ENCODE results near the gene WBP11. TPM values are rescaled to one million over a fixed set of nuclear protein-coding genes. Genes with fewer than 3 reads are reported as not detected.

The WBP11 gene
- total and polyA plus RNA-seq, 2 of the 13 experiments (the other 11 are each of a cell fraction or from before 2014, with no cell fraction given) = 7.6 to 31.0 TPM

GRCh38 chr12:14775636-14775980 lies 27.7 kb downstream of the WBP11 start:
- ChIA-PET POLR2A (interaction anchor here (3.7 kb wide), 1 partner anchor 28 kb away, joined by 20 read pairs; the partner anchor contains the start of genes C12orf60 and WBP11), CTCF (ENCODE audit: low intra/inter-chr PET ratio, low total read pairs) (interaction anchor here (0.8 kb wide), 1 partner anchor 52 kb away, joined by 3 read pairs; no protein-coding TSS in a partner anchor)
- no peak for ATAC-seq
- H3K4me3 ChIP-seq (replicated peaks in 1 of 3; ENCODE audit: insufficient read depth in 1 of 3, low read depth in 2 of 3, low read length in 3 of 3) = peak overlapping the region; percentile 62 to 79 (median 65); a peak in 5 of 6 replicates
- no peaks in the 10 kb centered on the region for H4K20me1 ChIP-seq (ENCODE audit: insufficient read depth, low read length)
- DNase-seq (ENCODE audit: low spot score) = no peak
- intact Hi-C loops (cut with micrococcal nuclease; ENCODE audit: unreplicated experiment) = loop anchor here (10.0 kb wide), 1 partner anchor 1109 kb away; the partner anchor contains the start of gene STRAP
- in situ Hi-C loops (cut with HindIII; ENCODE audit: extremely low pct_ligation_motif_present, low pct_unique_long_range_greater_than_20kb) = no loop called here
- peak overlapping the region; percentile 66 for H3K4me2 ChIP-seq (ENCODE audit: low read depth, low read length)
- peaks cover 41% of the 10 kb centered on the region for H3K4me1 ChIP-seq (ENCODE audit: insufficient read depth, low read length)
- H3K9ac ChIP-seq (ENCODE audit: insufficient read depth, low read depth, low read length) = peak overlapping the region; percentile 71
- no TSS peak for BruUV-seq (replicated peaks)
- H3K79me2 ChIP-seq (ENCODE audit: insufficient read depth, low read length) = peaks cover 10% of the 10 kb centered on the region
- H3K36me3 ChIP-seq (replicated peaks in 1 of 2; ENCODE audit: control insufficient read depth in 1 of 2, insufficient read depth in 2 of 2, low read length in 2 of 2) = no peaks in the 10 kb centered on the region
- peak overlapping the region; percentile 78 for H3K27ac ChIP-seq (ENCODE audit: extremely low read length, insufficient read depth, low read length)
- 0 out of 2 replicates have a peak, but pooled peaks have one; percentile 34 for TF ChIP-seq YEATS4 (CRISPR knock-in tag; IDR thresholded peaks at IDR 0.05; ENCODE audit: borderline replicate concordance)
- no peak for TF ChIP-seq ZNF160 (CRISPR knock-in tag; IDR thresholded peaks at IDR 0.05)
- no peaks in the 10 kb centered on the region; a peak in 1 of 5 replicates for H3K27me3 ChIP-seq (ENCODE audit: control insufficient read depth in 1 of 2, insufficient read depth in 2 of 2, low read length in 2 of 2)
- H3K9me3 ChIP-seq (ENCODE audit: low read length) = no peaks in the 10 kb centered on the region
- WGBS (ENCODE audit: low lambda C conversion rate) = 5% methylated on average over 1 of the region's 1 CpG
- H2AFZ ChIP-seq (ENCODE audit: low read length) = no peak overlapping the region
- FAIRE-seq = no peak

- intact Hi-C loops (cut with micrococcal nuclease; ENCODE audit: unreplicated experiment) = loop anchor here (10.0 kb wide), 1 partner anchor 1110 kb away; the partner anchor contains the start of gene STRAP
- H3K9me3 ChIP-seq (ENCODE audit: low read length) = no peaks in the 10 kb centered on the region
- peak overlapping the region; percentile 66 for H3K4me2 ChIP-seq (ENCODE audit: low read depth, low read length)
- WGBS (ENCODE audit: low lambda C conversion rate) = 50% methylated on average over 26 of the region's 34 CpGs
- peak overlapping the region; percentile 62 to 79 (median 65) for H3K4me3 ChIP-seq (replicated peaks in 1 of 3; ENCODE audit: insufficient read depth in 1 of 3, low read depth in 2 of 3, low read length in 3 of 3)
- H3K36me3 ChIP-seq (replicated peaks in 1 of 2; ENCODE audit: control insufficient read depth in 1 of 2, insufficient read depth in 2 of 2, low read length in 2 of 2) = no peaks in the 10 kb centered on the region
- H2AFZ ChIP-seq (ENCODE audit: low read length) = peak overlapping the region; percentile 21
- POLR2A ChIA-PET = interaction anchor here (3.7 kb wide), 1 partner anchor 29 kb away, joined by 20 read pairs; the partner anchor contains the start of genes C12orf60 and WBP11
- CTCF ChIA-PET (ENCODE audit: low intra/inter-chr PET ratio, low total read pairs) = interaction anchor here (0.8 kb wide), 1 partner anchor 51 kb away, joined by 3 read pairs; no protein-coding TSS in a partner anchor
- FAIRE-seq = no peak
- peak; percentile 8; the same call in 2 of the 3 replicates for ATAC-seq
- no peaks in the 10 kb centered on the region for H4K20me1 ChIP-seq (ENCODE audit: insufficient read depth, low read length)
- H3K9ac ChIP-seq (ENCODE audit: insufficient read depth, low read depth, low read length) = peak overlapping the region; percentile 71
- no TSS peak for BruUV-seq (replicated peaks)
- H3K79me2 ChIP-seq (ENCODE audit: insufficient read depth, low read length) = peaks cover 14% of the 10 kb centered on the region
- in situ Hi-C loops (cut with HindIII; ENCODE audit: extremely low pct_ligation_motif_present, low pct_unique_long_range_greater_than_20kb) = no loop called here
- H3K4me1 ChIP-seq (ENCODE audit: insufficient read depth, low read length) = peaks cover 36% of the 10 kb centered on the region
- DNase-seq (ENCODE audit: low spot score) = no peak
- H3K27ac ChIP-seq (ENCODE audit: extremely low read length, insufficient read depth, low read length) = peak overlapping the region; percentile 78
- H3K27me3 ChIP-seq (ENCODE audit: control insufficient read depth in 1 of 2, insufficient read depth in 2 of 2, low read length in 2 of 2) = no peaks in the 10 kb centered on the region; a peak in 1 of 5 replicates
- TF ChIP-seq ZNF160 (CRISPR knock-in tag; IDR thresholded peaks at IDR 0.05) = no peak
- TF ChIP-seq ZBTB7B (CRISPR knock-in tag; IDR thresholded peaks at IDR 0.05) = no peak
- 0 out of 2 replicates have a peak, but pooled peaks have one; percentile 13 for TF ChIP-seq RXRB (CRISPR knock-in tag; IDR thresholded peaks at IDR 0.05; ENCODE audit: borderline replicate concordance)
- peak; percentile 69 for TF ChIP-seq CEBPG (CRISPR knock-in tag; IDR thresholded peaks at IDR 0.05)
- TF ChIP-seq SNAPC5 (CRISPR knock-in tag; IDR thresholded peaks at IDR 0.05; ENCODE audit: borderline replicate concordance) = no peak
- no peak for TF ChIP-seq ZNF790 (CRISPR knock-in tag; IDR thresholded peaks at IDR 0.05; ENCODE audit: borderline replicate concordance)
- TF ChIP-seq ZNF138 (CRISPR knock-in tag; IDR thresholded peaks at IDR 0.05; ENCODE audit: low read depth) = no peak
- no peak for TF ChIP-seq MAFG (CRISPR knock-in tag; IDR thresholded peaks at IDR 0.05)
- TF ChIP-seq ZBTB20 (CRISPR knock-in tag; IDR thresholded peaks at IDR 0.05; ENCODE audit: borderline replicate concordance, low read depth) = no peak
- TF ChIP-seq MLLT10 (CRISPR knock-in tag; IDR thresholded peaks at IDR 0.05) = no peak
- TF ChIP-seq PITX1 (CRISPR knock-in tag; IDR thresholded peaks at IDR 0.05) = no peak
- 0 out of 2 replicates have a peak, but pooled peaks have one; percentile 33 for TF ChIP-seq AFF4 (CRISPR knock-in tag; IDR thresholded peaks at IDR 0.05)
These were observed 28.2 kb downstream of the WBP11 start for GRCh38 chr12:14774906-14775635.
